Stimulated activated CD8-positive, alpha-beta memory T cell treated with anti-CD3 and anti-CD28 coated beads, Interleukin-2, amount 100 ng/mL, for 1 hour (primary cell): ENCODE data around the gene RARG.
"Not testable (repeated sequence)": the region's sequence is repeated elsewhere in the genome, so short reads cannot be mapped to it uniquely, and the experiment has no call there.

Source experiments
- DNase-seq, 2 donors: peaks; one replicate each; pipeline ENCODE4 v3.0.0-alpha.2; 2020; ENCODE audit warnings: low read depth in 2 of 2

The RARG gene

DNA sequence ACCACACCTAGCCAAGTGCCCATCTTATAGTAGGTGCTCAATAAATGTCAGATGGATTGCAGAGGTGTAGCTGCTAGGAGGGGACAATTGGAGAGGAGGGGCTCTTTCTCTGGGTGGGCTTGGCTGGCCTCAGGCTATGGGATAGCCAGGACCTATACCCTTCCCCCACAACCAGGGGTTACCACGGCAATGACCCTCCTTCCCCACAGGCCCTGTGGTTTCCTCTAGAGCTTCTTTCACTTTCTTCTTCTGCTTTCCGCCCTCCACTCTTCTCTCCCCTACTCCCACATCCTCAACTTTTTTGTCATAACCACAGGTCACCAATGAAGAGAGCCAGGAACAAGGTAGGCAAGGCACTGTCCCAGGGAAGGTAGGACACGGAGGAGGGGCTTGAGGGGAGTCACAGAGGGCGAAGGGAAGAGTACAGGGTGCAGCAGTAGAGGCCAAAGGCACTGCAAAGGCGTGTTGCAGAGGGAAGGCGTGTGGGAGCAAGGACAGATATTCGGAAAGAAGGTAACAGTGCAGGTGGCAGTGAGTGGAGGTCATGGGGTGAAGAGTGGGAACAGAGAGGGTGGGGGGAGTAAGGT lies 23.0 kb downstream of the RARG start:
- no peak for DNase-seq

DNA sequence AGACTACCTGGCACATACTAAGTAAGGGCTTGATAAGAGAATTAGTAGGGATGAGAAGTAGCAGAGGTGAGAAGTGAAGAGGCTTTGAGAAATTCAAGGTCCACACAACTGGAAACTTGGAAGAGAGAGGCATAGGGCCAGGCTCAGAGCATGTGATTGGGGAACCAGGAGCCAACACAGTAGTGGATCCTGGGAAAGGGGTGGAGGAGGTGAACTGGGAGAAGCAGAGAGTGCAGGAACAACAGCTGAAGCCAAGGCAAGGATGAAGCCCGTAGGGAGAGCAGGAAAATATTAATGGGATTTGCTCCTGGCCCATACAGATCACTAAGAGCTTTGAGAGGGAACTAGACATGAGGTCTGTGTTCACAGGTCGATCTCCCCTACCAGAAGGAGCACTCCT lies 23.6 kb downstream of the RARG start:
- no peak for DNase-seq

DNA sequence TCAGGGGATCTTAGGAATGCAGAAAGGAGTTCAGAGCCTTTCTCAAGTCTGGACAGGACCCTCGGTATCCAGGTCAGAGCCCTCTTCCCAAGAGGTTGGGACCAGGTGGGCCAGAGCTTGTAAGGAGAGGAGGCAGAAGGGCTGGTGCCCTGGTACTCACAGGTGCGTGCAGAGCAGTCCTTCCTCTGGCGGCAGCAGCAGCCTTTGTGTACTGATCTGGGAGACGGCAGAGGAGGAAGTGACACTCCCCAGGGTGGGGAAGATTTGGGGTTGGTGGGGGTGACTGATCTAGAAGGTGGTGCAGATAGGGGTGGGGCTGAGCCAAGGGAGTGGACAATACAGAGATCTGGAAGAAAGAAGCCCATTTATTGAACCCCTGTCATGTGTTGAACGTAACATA lies 25.0 kb downstream of the RARG start, which contains the start of gene ITGB7:
TSS of gene ITGB7 (minus strand) at position 210 of the 400 bp plus-strand sequence. CDS start 6,808 bp downstream, outside the sequence.
- peak in 1 of 2 donors; percentile 53 for DNase-seq

DNA sequence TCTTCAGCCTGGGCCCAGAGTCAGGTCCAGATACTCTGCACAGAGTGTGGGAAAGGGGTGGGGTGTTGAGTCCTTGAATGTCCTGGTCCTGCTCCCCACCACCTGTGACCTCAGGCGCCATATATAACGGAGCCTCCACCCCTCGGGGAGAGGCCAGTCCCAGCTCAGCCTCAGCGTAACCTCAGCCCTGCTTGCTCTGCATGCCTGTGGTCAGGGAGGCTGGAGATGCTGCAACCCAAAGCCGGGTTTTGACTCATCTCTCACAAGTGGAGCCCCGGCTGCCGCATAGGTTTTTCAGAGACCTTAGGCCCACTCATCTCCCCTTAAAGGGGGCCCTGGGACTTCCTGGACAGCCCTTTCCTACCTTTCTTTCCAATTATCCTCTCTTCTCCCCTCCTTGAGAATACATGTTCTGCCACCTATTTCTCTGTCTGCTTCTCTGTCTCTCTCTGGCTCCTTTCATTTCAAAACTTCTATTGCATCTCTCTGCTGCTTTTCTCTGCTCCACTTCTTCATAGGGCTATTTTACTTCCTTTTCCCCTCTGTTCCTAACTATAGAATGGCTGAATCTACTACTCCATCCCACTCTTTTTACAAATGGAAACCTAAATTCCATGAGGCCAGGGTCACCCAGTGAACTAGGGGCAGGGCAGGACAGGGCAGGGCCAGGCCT lies 26.1 kb downstream of the RARG start:
- peak in 1 of 2 donors; percentile 44 for DNase-seq

DNA sequence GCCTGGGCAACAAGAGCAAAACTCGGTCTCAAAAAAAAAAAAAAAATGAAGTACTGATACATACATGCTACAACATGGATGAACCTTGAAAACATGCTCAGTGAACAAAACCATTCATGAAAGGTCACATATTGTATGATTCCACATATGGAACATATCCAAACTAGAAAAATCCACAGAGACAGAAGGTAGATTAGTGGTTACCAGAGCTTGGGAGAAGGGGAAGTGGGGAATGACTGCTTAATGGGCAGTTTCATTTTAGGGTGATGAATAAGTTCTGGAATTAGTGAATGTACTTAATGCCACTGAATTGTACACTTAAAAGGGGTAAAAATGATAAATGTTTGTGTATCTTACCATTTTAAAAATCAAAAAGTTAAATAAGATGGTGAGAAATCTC lies 27.7 kb downstream of the RARG start:
- DNase-seq, result no peak

DNA sequence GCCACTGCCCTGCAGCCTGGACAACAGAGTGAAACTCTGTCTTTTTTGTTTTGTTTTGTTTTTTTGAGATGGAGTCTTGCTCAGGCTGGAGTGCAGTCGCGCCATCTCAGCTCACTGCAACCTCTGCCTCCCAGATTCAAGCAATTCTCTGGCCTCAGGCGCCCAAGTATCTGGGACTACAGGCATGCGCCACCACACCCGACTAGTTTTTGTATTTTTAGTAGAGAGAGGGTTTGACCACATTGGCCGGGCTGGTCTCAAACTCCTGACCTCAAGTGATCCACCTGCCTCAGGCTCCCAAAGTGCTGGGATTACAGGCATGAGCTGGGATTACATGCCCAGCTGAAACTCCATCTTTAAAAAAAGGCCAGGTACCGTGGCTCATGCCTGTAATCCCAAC lies 29.7 kb downstream of the RARG start:
- DNase-seq, result not testable (repeated sequence)

DNA sequence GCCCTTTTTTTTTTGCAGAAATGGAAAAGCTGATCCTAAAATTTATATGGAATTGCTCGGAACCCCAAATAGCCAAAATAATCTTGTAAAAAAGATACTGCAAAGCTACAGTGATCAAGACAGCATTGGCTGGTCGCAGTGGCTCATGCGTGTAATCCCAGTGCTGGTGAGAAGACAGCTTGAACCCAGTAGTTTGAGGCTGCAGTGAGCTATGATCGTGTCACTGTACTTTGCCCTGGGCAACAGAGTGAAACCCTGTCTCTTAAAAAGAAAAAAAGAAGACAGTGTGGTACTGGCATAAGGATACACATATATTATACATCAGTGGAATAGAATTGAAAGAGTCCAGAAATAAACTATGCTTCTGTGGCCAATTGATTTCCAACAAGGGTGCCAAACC lies 30.4 kb downstream of the RARG start:
- no peak for DNase-seq

DNA sequence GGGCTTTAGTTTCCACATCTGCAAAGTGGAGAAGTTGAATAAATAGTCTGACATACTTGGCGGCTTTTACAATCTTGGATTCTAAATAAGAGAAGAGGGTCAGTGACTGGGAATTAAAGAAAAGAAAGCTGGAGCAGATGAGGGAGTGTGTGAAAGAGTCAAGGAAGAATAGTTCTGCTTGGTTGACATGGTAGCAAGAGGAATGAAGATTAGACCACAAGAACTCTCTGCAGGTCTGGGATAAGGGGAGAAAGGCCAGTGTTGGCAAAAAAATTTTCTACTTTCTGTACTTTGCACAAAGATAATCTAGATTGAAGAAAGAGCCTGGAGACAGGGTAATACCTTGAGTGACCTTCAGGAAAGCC lies 30.9 kb downstream of the RARG start:
- DNase-seq, result no peak

DNA sequence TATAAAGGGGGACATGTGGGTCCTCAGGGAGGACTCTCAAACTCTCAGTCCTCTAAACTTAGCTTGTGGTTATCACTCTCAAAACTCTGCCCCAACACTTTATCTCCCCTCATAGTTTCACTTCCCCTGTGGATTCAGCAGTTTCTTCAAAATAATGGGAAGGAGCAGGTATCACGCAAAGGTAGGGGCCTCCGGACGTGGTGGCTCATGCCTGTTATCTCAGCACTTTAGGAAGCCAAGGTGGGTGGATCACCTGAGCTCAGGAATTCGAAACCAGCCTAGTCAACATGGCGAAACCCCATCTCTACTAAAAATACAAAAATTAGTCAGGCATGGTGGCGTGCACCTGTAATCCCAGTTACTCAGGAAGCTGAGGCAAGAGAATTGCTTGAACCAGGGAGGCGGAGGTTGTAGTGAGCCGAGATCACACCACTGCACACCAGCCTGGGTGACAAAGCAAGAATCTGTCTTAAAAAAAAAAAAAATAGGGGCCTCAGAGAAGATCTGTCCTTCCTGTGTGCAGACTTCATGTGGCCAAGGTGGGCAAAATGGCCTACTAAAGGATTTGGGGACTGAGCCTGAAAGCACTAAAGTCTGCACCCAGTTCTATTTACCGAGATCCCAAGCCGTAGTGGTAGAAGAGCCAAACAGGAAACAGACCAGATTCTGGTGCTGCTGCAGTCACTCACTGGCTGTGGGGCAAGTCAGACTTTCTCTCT lies 31.4 kb downstream of the RARG start:
- DNase-seq, result no peak

DNA sequence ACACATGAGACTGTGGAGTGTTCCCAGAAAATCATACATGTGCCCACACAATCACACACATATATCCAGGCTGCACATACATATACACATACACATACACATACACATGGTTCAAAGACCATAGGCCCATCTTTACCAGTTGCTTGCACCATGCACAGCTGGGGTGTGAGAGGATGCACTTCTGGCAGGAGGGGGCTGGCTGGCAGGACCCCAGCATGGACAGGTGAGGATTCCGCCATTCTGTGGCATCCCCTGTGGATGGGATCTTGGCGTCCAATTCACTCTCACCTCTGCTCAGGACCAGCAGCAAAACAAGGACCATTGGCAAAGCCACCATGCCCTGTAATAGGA lies 31.9 kb downstream of the RARG start:
- no peak for DNase-seq

DNA sequence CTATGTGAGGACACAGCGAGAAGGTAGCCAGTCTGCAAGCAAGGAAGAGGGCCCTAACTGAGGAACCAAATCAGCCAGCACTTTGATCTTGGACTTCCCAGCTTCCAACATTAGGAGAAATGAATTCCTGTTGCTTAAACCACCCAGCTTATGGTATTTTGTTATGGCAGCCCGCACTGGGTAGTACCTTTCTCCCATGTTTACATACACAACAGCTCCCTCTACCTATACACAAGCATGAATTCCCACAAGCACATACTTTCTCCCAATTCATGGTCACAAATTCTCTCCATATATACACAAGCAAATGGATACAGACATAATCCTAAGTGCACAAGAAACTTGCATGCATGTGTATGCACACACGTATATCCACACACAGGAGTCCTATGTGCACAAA lies 32.3 kb downstream of the RARG start:
- DNase-seq, result no peak

DNA sequence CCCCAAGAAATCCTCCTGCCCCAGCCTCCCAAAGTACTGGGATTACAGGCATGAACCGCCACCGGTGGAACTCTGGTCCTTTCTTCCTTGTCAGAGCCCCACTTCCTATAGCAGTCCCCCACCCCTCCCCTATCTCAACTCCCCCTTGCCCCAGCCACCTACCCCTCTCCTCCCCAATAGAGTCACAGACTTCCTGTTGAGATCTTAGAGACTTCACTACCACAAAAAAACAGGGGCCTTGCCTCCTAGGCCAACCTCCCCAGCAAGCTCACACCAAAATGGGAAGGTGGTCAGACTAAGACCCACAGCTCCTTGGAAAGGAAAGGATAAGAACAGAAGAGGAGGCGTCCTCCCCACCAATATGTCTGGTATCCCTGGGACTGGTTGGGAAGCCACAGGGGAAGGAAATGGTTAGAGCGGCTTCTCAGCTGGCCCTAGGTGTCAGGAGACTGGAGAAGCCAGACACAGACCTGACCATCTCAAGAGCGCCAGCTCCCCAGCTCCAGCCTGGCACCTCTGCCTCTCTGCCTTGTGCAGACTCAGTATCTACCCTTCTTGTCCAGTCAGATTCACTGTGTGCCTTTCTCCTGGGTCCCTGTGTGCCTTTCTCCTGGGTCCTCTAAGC lies 33.4 kb downstream of the RARG start:
- no peak for DNase-seq

DNA sequence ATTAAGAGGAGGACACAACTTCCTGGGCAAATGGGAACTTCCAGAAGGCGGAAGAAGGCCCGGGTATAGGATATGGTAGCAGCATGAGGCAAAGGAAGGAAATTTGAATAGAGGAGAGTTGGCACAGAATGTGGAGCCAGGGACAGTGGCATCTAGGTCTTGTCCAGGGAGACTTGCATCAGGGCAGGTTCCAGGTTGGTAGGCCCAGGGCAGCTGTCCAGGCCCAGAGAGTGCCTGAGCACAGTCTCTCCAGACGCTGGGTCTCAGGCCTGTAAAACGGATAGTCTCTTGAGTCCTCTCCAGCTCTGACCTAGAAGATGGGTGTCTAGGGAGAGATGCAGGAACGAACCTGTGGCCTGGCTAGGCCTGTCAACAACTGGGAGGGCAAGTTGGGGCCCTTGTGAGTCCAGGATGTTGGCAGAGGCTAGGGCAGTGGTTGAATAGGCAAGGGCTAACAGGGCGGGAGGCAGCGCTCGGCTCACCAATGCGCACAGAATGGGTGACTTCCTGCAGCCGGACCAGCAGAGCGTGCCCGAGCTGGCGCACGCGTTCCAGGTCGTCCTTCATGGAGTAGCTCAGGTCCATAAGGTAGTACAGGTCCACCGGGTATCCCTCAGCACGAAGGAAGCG lies 34.9 kb downstream of the RARG start:
- DNase-seq, result no peak

DNA sequence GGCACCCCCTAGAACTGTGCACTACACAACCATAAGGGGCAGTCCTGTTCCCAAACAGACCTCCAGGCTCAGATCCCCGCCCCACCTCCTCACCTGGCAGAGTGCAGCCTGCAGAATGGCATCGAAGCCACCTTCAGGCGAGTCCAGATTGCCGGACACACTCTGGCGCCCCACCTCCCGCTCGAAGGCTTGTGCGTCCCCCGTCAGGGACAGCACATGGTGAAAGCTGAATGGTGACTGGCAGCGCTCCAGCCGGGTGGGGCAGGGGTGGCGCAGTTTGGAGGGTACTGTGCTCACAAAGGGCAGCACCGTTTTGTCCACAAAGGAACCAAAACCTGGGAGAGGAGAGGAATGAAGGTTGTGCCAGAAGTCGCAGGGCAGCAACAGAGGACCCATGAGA lies 35.5 kb downstream of the RARG start:
- DNase-seq, result no peak

DNA sequence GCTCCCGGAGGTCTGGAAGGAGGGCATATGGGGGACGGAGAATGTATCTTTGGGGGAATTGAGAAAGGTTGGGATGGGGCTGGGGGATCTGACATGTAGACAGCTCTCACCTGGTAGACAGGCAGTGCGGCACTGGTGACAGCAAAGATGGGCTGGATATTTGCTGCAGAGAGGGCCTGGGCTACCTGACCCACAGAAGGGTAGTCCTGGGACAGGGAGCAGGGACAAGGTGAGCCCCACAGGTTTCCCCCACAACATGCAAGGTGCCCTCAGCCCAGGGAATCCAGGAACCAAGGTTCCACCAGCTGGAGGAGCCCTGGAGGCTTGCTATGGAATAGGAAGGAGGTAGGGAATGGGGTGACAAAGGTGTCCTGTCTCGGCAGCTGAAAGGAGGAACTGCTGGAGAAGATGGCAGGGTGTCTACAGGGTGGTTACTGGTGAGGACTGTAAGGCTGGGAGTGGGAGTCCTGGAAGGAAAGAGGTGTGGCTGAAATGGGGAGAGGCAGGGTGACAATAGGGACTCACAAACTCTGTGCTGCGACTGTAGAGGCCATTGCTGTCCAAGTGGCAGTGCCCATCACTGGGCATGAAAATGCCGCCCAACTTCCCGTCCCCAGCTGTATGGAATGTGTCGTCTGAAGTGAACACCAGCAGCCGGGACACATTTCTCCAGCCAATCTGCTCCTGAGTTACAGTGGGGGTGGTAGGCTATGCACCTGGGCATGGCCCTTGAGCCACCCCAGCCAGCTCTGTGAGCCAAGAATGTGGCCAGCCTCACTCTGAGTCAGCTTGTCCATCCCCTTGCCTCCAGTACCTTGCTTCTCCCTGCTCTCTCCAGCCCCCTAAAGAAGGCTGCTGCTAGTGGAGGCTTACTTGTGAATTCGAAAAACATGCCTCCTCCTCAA lies 36.2 kb downstream of the RARG start:
- DNase-seq, result no peak

DNA sequence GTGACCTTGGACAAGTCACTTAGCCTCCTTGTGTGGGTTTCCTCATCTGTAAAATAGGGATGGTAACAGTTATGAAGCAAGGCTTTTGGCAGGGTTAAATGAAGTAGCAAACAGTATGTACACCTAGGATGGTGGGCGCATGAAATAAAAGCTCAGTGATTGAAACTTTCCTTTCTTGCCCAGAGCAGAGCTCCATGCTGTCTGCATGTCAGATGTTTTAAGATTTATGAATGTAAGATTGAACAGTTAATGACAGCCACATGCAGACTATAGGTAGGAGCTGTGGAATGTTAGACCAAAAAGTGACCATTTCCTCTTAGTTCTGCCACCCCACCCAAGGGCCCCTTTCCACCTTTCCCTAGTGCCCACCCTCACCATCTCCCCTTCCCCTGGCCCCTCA lies 37.0 kb downstream of the RARG start:
- DNase-seq, result no peak

DNA sequence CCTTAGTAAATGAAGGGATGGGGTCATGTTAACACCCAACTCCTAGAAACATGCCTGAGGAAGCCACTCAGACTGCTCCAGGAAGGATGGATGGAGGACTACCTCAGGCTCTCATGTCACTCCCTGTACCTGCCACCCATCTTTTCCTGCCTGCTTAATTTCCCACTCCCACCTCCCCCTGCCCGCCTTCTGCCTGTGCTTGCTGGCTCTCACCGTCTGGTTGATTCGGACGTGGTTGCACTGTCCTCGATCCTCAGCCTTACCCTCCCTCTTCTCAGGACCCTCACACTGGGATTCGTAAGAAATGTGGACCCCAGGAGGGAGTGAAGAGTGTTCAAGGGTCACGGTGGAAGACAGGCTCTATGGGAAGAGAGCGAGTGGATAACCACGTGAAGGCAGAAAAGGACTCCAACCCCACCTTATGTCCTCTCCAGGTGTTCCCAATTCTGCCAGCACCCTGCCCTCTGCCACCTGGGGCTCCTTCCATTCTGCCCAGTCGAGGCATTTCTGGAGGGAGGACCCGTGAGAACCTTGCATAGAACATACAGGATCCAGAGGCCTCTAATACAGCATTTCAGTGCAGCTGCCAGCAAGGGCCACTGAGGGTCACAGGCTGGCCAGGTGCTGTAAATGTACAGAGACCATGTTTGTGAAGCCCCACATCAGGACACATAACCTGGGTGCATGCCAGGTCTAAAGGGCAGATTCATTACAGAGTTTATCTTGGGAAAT lies 37.9 kb downstream of the RARG start:
- no peak for DNase-seq

DNA sequence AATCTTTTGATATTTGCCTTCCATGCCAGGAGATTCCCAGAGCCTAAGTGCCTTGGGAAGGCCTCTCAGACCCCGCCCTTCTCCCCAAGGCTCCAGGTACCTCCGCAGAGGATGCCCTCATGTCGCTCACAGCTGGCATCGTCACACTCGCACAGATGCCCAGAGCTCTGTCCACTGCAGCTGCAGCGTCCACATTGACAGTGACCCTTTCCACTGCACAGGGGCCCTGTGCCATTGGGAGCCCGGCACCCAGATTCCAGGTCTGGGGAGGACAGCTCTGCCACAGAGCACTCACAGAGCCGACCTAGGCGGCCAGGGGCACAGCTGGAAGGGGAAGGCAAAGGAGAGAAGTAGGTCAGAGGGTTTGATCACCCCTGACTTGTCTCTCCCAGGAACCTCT lies 39.0 kb downstream of the RARG start:
- DNase-seq, result no peak

DNA sequence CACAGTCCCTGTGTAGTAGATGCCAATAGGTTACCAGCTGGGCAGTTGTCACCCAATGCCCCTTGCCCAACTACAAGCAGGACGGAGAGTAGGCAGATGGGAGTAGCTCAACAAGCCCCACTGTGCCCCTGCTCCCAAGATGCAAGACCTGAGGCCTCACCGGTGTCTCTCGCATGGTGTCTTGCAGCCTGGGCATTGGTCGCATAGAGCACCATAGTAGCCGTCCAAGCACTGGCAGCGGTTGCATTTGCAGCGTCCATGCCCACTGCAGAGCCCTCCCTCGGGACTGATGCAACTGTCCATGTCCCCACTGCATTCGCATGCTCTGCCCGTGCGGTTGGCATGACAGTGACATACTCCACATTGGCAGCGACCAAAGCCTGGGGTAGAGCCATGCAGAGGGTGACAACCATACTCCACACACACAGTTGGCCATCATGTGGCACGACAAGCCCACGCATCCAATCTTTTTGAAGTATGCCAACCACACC lies 39.4 kb downstream of the RARG start:
- no peak for DNase-seq

DNA sequence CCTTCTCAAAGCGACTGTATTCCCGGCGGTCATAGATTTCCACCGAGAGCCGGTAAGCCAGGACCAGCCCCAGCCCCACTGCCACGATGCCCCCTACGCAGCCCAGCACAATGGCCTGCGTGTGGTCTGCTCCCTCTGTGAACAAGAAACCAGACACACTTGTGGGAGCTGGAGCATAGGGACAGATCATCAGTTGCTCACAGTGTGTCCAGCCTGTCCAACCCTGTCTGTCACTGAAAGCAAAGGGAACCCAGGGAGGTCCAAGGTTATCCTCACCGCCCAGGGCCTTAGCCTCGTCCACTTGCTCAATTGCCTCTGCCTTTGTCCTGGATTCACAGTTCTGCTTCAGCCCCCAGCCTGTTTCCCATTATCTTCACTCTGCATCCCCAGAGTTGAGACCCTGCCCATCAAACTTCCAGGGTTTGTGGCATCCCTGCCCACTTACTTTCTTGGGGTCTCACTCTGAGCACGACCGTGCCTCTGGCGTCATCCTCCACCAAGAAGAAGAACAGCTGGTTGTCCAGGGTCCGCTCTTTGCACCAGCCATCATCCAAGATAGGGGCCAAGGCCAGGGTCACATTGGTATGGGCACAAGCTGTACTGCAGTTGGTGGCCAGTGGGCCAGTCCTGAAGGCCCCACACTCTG lies 40.0 kb downstream of the RARG start:
- DNase-seq, result no peak
